ENCODE data around the gene ZFP62. TPM values are rescaled to one million over a fixed set of nuclear protein-coding genes. Genes with fewer than 3 reads are reported as not detected.

The ZFP62 gene
- total and polyA plus RNA-seq, 7 donors: 6.0 to 25.6 (median 11.7) TPM

GRCh38 chr5:180862645-180863044 is 1.6 kb upstream of the ZFP62 start:
- ATAC-seq: no peak
- intact Hi-C loops (cut with DNase I): loop anchor here (5.0 to 10.0 kb wide), 4 partner anchors 45 to 292 kb away; partner anchors contain the start of gene MGAT1 (in 1 of the 2)
- H3K27ac ChIP-seq: no peak overlapping the region
- no peak for DNase-seq
- H3K36me3 ChIP-seq (ENCODE audit: insufficient read depth in 1 of 2, low read depth in 1 of 2): peaks cover 0 to 11% of the 10 kb centered on the region in 2 donors
- TF ChIP-seq CTCF (IDR thresholded peaks at IDR 0.05): no peak
- peaks cover 0 to 6% (median 0%) of the 10 kb centered on the region in 3 donors for H3K27me3 ChIP-seq (ENCODE audit: insufficient read depth in 3 of 3, low read length in 2 of 3)
- no peak overlapping the region for H3K4me3 ChIP-seq
- 49 to 63% (median 62%) methylated on average over 11 of the region's 11 CpGs for WGBS, 3 donors
- no peaks in the 10 kb centered on the region for H3K9me3 ChIP-seq
- peaks cover 12% of the 10 kb centered on the region for H3K4me1 ChIP-seq

- Histone ChIP-seq H3K27ac (peak overlapping the region; percentile 83), H3K9me3 (no peaks in the 10 kb centered on the region), H3K4me1 (peaks cover 12% of the 10 kb centered on the region), H3K27me3 (ENCODE audit: insufficient read depth in 3 of 3, low read length in 2 of 3) (no peaks in the 10 kb centered on the region), H3K36me3 (ENCODE audit: insufficient read depth in 1 of 2, low read depth in 1 of 2) (peaks cover 0 to 22% of the 10 kb centered on the region in 2 donors), H3K4me3 (peak overlapping the region; percentile 77)
- peak; percentile 5 for TF ChIP-seq CTCF (IDR thresholded peaks at IDR 0.05)
- DNase-seq (no peak), ATAC-seq (peak; percentile 25 to 58 (median 42))
- intact Hi-C loops (cut with DNase I): loop anchor here (5.0 to 10.0 kb wide), 4 partner anchors 43 to 294 kb away; partner anchors contain the start of gene MGAT1 (in 1 of the 2)
- 0 to 1% (median 0%) methylated on average over 17 to 18 of the region's 18 CpGs for WGBS, 3 donors
Observed at GRCh38 chr5:180860273-180860886, 696 bp downstream of the ZFP62 start.

DNA sequence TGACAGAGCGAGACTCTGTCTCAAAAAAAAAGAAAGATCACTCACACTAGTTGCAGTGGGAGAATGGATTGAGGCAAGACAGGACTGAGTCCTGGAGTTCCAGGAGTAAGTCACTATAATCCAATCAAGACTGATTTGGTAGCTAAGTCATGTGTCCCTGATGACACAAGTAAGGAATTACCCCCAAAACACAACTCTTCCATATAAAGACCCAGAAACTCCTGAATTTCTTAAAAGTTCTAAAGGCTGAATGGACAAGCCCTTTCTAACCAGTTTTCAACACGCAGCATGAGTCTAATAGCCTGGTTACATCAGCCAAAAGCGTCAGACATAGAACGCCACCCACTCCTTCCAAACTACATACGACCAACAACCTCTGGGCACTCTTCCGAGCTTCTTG is 2.5 kb downstream of the ZFP62 start:
- Histone ChIP-seq H3K36me3 (ENCODE audit: insufficient read depth in 1 of 2, low read depth in 1 of 2) (peaks cover 0 to 31% of the 10 kb centered on the region in 2 donors), H3K27ac (no peak overlapping the region), H3K9me3 (no peaks in the 10 kb centered on the region), H3K27me3 (ENCODE audit: insufficient read depth in 3 of 3, low read length in 2 of 3) (no peaks in the 10 kb centered on the region), H3K4me1 (peaks cover 12% of the 10 kb centered on the region), H3K4me3 (no peak overlapping the region)
- intact Hi-C loops (cut with DNase I): loop anchor here in 1 of 2 donors (5.0 kb wide), 1 partner anchor 61 kb away; no protein-coding TSS in a partner anchor
- no peak for TF ChIP-seq CTCF (IDR thresholded peaks at IDR 0.05)
- DNase-seq (no peak), ATAC-seq (no peak)
- 96 to 98% (median 98%) methylated on average over 6 of the region's 6 CpGs for WGBS, 3 donors

DNA sequence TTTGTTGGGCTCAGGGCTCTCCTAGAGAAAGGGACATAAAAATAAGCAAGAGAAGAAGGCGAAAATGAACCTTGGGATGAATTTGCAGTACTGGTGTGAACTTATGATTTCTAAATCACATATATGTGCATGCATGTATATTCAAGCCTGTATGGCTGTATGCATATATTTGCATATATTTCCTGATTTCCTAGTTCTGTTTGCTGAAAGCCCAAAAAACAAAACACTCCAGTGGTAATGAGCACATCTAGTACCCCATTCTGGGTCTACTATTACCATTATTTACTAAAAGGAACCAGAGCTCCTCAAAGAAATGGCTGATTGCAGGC is 7.3 kb downstream of the ZFP62 start:
- intact Hi-C loops (cut with DNase I): no loop called here
- Histone ChIP-seq H3K27ac (no peak overlapping the region), H3K9me3 (no peaks in the 10 kb centered on the region), H3K4me1 (no peaks in the 10 kb centered on the region), H3K36me3 (ENCODE audit: insufficient read depth in 1 of 2, low read depth in 1 of 2) (peaks cover 14 to 58% of the 10 kb centered on the region in 2 donors), H3K4me3 (no peak overlapping the region), H3K27me3 (ENCODE audit: insufficient read depth in 3 of 3, low read length in 2 of 3) (no peaks in the 10 kb centered on the region)
- ATAC-seq: no peak
- no peak for TF ChIP-seq CTCF (IDR thresholded peaks at IDR 0.05)
- 91 to 100% (median 100%) methylated on average over 1 of the region's 1 CpG for WGBS, 3 donors
- DNase-seq: no peak

Data from psoas muscle (tissue), 8 donors.